HCT116 (cell line): ENCODE data around the gene LASP1. TPM values are rescaled to one million over a fixed set of nuclear protein-coding genes. Genes with fewer than 3 reads are reported as not detected.
"Not testable (repeated sequence)": the region's sequence is repeated elsewhere in the genome, so short reads cannot be mapped to it uniquely, and the experiment has no call there.

Experiments used
- ATAC-seq: fragments of 200-7000 bp; cut with Tn5 transposase; 2 replicates; pipeline ENCODE4 v1.9.1; 2020; ENCODE audit warnings: mild to moderate bottlenecking, moderate library complexity
- BruUV-seq: library from RNA; stranded (reverse); fragments of 400-500 nt; replicated peaks from 2 replicates; lab custom pipeline; 2021; lab: Mats Ljungman, UMichigan
- CTCF ChIA-PET: fragments of 300-600 bp; sonication (Branson Sonifier 250); formaldehyde crosslinking; loops from one replicate; lab custom pipeline; 2021; ENCODE audit warnings: antibody characterized with exemption; lab: Charles Lee
- POLR2A ChIA-PET: fragments of 300-600, 350-600 bp; sonication (Branson Sonifier 250); formaldehyde crosslinking; loops from one replicate; lab custom pipeline; 2021; ENCODE audit warnings: antibody characterized with exemption; lab: Charles Lee
- RAD21 ChIA-PET, 2 experiments: fragments of 300-600 bp; sonication (Branson Sonifier 250); formaldehyde crosslinking; loops; one replicate each; lab custom pipeline; 2023; ENCODE audit warnings: low total read pairs in 2 of 2; ENCODE audit not compliant: uncharacterized antibody in 2 of 2, unreplicated experiment in 2 of 2, low non-redundant PET in 1 of 2; lab: Charles Lee
- DNase-seq: peaks from one replicate; pipeline ENCODE4 v3.0.0-alpha.2; 2010; ENCODE audit warnings: low read depth, low spot score
- H2AFZ ChIP-seq: fragments of 200-600 bp; shearing (Covaris generic), sonication (generic); 2 replicates; pipeline ENCODE4 v1.6.1; 2017; ENCODE audit warnings: low read depth, mixed run types, mixed read lengths, antibody characterized with exemption, low read length; ENCODE audit not compliant: poor library complexity, severe bottlenecking
- H3K27ac ChIP-seq: 2 replicates; pipeline ENCODE4 v1.5.1; 2012; ENCODE audit warnings: low read depth, low read length
- H3K27me3 ChIP-seq: fragments of 200-600 bp; sonication (generic); 2 replicates; pipeline ENCODE4 v1.6.1; 2016; ENCODE audit warnings: mixed run types, low read length, mixed read lengths; ENCODE audit not compliant: insufficient read depth
- H3K36me3 ChIP-seq, 2 experiments: fragments of 200-500 bp in 1 of 2; fragments of 200-600 bp in 1 of 2; sonication (Bioruptor generic) in 1 of 2; sonication (generic) in 1 of 2; 2 replicates each; pipeline versions ENCODE4 v1.5.1 to v1.6.1; 2014 to 2016; ENCODE audit warnings: low read length in 2 of 2, inconsistent platforms in 1 of 2, mixed read lengths in 1 of 2, mixed run types in 1 of 2; ENCODE audit not compliant: insufficient read depth in 2 of 2, control insufficient read depth in 1 of 2
- H3K4me1 ChIP-seq, 2 experiments: fragments of 200-600 bp in 1 of 2; sonication (generic) in 1 of 2; 2 replicates each; pipeline versions ENCODE4 v1.5.1 to v1.6.1; 2012 to 2017; ENCODE audit warnings: low read length in 2 of 2, inconsistent platforms in 1 of 2, mild to moderate bottlenecking in 1 of 2, mixed read lengths in 1 of 2, mixed run types in 1 of 2, moderate library complexity in 1 of 2; ENCODE audit not compliant: insufficient read depth in 2 of 2, control insufficient read depth in 1 of 2
- H3K4me2 ChIP-seq: fragments of 200-600 bp; sonication (generic); 2 replicates; pipeline ENCODE4 v1.6.1; 2017; ENCODE audit warnings: mixed run types, low read length, mixed read lengths
- H3K4me3 ChIP-seq, 2 experiments: fragments of 200-600 bp in 1 of 2; sonication (generic) in 1 of 2; replicated peaks in 1 of 2; 2 replicates each; pipeline ENCODE4 v1.5.1; 2011 to 2016; ENCODE audit warnings: low read length in 2 of 2, control low read depth in 1 of 2, low read depth in 1 of 2, mild to moderate bottlenecking in 1 of 2, mixed read lengths in 1 of 2, mixed run types in 1 of 2
- H3K79me2 ChIP-seq: fragments of 200-600 bp; sonication (generic); 2 replicates; pipeline ENCODE4 v1.6.1; 2017; ENCODE audit warnings: mild to moderate bottlenecking, mixed run types, low read length, moderate library complexity, mixed read lengths; ENCODE audit not compliant: insufficient read depth
- H3K9ac ChIP-seq: fragments of 200-600 bp; sonication (generic); 2 replicates; pipeline ENCODE4 v1.6.1; 2016; ENCODE audit warnings: low read length, mixed read lengths
- H3K9me2 ChIP-seq: fragments of 200-600 bp; sonication (generic), shearing (Covaris generic); 2 replicates; pipeline ENCODE4 v1.6.1; 2017; ENCODE audit warnings: mixed run types, mild to moderate bottlenecking, moderate library complexity; ENCODE audit not compliant: insufficient read depth
- H3K9me3 ChIP-seq, 2 experiments: fragments of 200-500 bp in 1 of 2; fragments of 200-600 bp in 1 of 2; sonication (Bioruptor generic) in 1 of 2; sonication (generic) in 1 of 2; 2 replicates each; pipeline ENCODE4 v1.6.1; 2014 to 2017; ENCODE audit warnings: low read length in 2 of 2, mixed read lengths in 2 of 2, inconsistent platforms in 1 of 2, low read depth in 1 of 2, mild to moderate bottlenecking in 1 of 2, mixed run types in 1 of 2, moderate library complexity in 1 of 2; ENCODE audit not compliant: control insufficient read depth in 1 of 2, insufficient read depth in 1 of 2
- H4K20me1 ChIP-seq: fragments of 200-600 bp; sonication (generic), shearing (Covaris generic); 2 replicates; pipeline ENCODE4 v1.6.1; 2017; ENCODE audit warnings: mixed run types, mild to moderate bottlenecking, moderate library complexity; ENCODE audit not compliant: insufficient read depth
- CBX3 ChIP-seq: IDR thresholded peaks from 2 replicates; pipeline ENCODE4 v1.6.1; 2012; ENCODE audit warnings: low read depth
- EZH2 ChIP-seq: fragments of 200-600 bp; sonication (generic); IDR thresholded peaks from 2 replicates; pipeline ENCODE4 v1.6.1; 2017; ENCODE audit warnings: antibody characterized with exemption, mixed run types
- EZH2phosphoT487 ChIP-seq: fragments of 200-600 bp; IDR thresholded peaks from 2 replicates; pipeline ENCODE4 v1.6.1; 2018; ENCODE audit warnings: antibody characterized with exemption, borderline replicate concordance
- MAX ChIP-seq: IDR thresholded peaks from 2 replicates; pipeline ENCODE4 v1.6.1; 2012
- POLR2AphosphoS5 ChIP-seq: IDR thresholded peaks from 2 replicates; pipeline ENCODE4 v1.6.1; 2011; ENCODE audit warnings: mild to moderate bottlenecking, low read depth, low read length, moderate library complexity
- RAD21 ChIP-seq: IDR thresholded peaks from 2 replicates; pipeline ENCODE4 v1.6.1; 2012; ENCODE audit warnings: low read depth, mild to moderate bottlenecking
- SIN3A ChIP-seq: IDR thresholded peaks from 2 replicates; pipeline ENCODE4 v1.6.1; 2012; ENCODE audit warnings: low read depth
- SP1 ChIP-seq: IDR thresholded peaks from 2 replicates; pipeline ENCODE4 v1.6.1; 2012; ENCODE audit warnings: low read depth
- SRF ChIP-seq: IDR thresholded peaks from 2 replicates; pipeline ENCODE4 v1.6.1; 2012; ENCODE audit warnings: low read depth
- ZFX ChIP-seq: fragments of 450-650 bp; IDR thresholded peaks from 2 replicates; pipeline ENCODE4 v1.6.1; 2017
- intact Hi-C: fragments of 100-400 bp; cut with micrococcal nuclease; formaldehyde crosslinking; loops from 2 replicates; pipeline ENCODE4 v1.10.0; 2022
- total RNA-seq: library from RNA; stranded (reverse); gene quantifications from one replicate; pipeline ENCODE4 v1.2.1, GENCODE V29; 2021; ENCODE audit not compliant: unreplicated experiment
- TF ChIP-seq, protein P1 (sequence below): IDR thresholded peaks from 2 replicates; pipeline ENCODE4 v1.6.1; 2012

The LASP1 gene
- total RNA-seq, 1 experiment from 2014 or later: 149 TPM

DNA sequence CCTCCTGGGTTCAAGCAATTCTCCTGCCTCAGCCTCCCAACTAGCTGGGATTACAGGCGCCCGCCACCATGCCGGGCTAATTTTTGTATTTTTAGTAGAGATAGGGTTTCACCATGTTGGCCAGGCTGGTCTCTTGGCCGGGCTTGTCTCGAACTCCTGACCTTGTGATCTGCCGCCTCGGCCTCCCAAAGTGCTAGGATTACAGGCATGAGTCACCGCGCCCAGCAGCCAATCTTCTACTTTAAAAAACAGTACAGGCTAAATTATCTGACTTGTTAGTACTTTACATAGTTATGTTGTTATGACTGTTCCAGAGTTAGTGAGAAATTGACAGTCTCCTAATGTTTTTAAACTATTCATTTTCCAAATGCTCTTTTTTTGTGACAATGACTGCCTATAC, 64.1 kb downstream of the LASP1 start:
- H3K4me1 ChIP-seq, H3K4me3 ChIP-seq, POLR2A ChIA-PET, H3K27ac ChIP-seq, BruUV-seq, ATAC-seq, H3K9me2 ChIP-seq, H3K4me2 ChIP-seq, H2AFZ ChIP-seq, DNase-seq, H3K9ac ChIP-seq, H3K36me3 ChIP-seq, intact Hi-C loops, H4K20me1 ChIP-seq, CTCF ChIA-PET, H3K27me3 ChIP-seq, RAD21 ChIA-PET, H3K79me2 ChIP-seq, H3K9me3 ChIP-seq: not testable (repeated sequence)

DNA sequence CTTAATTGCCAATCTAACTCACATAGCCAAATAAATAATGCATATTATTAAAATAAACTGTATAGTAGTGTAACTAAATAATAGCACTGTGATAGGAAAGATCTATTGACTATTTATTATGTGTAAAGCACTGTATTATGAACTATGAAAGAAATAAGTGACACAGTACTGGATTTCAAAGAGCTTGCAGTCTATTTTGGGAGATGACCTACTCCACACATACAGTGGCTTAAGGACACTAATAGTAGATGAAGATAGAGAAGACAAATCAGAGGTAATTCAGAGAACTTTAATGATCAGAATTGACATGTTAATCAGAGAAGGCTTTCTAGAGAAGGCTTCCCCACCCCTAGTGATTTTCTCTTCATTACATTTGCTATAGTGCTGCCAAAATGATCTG, 70.1 kb downstream of the LASP1 start:
- no peak overlapping the region for H3K4me3 ChIP-seq
- H3K9me2 ChIP-seq: no peaks in the 10 kb centered on the region
- ChIA-PET RAD21 (no interaction called here), CTCF (interaction anchor here (0.6 kb wide), 1 partner anchor 8 kb away, joined by 3 read pairs; no protein-coding TSS in a partner anchor), POLR2A (interaction anchor here (0.6 kb wide), 1 partner anchor 320 kb away, joined by 4 read pairs; no protein-coding TSS in a partner anchor)
- H4K20me1 ChIP-seq: no peaks in the 10 kb centered on the region
- no peaks in the 10 kb centered on the region for H3K9me3 ChIP-seq
- H3K4me2 ChIP-seq: no peak overlapping the region
- intact Hi-C loops: no loop called here
- DNase-seq (no peak), ATAC-seq (no peak)
- BruUV-seq: no TSS peak
- no peak overlapping the region for H3K9ac ChIP-seq
- no peak overlapping the region for H3K27ac ChIP-seq
- H3K27me3 ChIP-seq: no peaks in the 10 kb centered on the region; the same call in 1 of the 2 replicates
- no peaks in the 10 kb centered on the region for H3K4me1 ChIP-seq
- H2AFZ ChIP-seq: no peak overlapping the region
- H3K36me3 ChIP-seq: no peaks in the 10 kb centered on the region
- TF ChIP-seq RAD21 (no peak), CBX3 (no peak), MAX (no peak), SIN3A (no peak), POLR2AphosphoS5 (no peak), EZH2phosphoT487 (no peak), ZFX (no peak), SRF (no peak), SP1 (no peak), EZH2 (no peak)
- TF ChIP-seq, protein P1, sequence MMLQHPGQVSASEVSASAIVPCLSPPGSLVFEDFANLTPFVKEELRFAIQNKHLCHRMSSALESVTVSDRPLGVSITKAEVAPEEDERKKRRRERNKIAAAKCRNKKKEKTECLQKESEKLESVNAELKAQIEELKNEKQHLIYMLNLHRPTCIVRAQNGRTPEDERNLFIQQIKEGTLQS: no peak
- no peaks in the 10 kb centered on the region for H3K79me2 ChIP-seq
